NT2/D1 (cell line): ENCODE measurements around the gene ALG9.
A peak's percentile ranks its signal among the peaks of the same experiment; 100 is the strongest.

Experiments
- SUZ12 ChIP-seq: IDR thresholded peaks from 2 replicates; pipeline ENCODE4 v1.6.1; 2011; ENCODE audit not compliant: insufficient read length, insufficient read depth; ENCODE audit errors: extremely low read depth
- YY1 ChIP-seq: IDR thresholded peaks from 2 replicates; pipeline ENCODE4 v1.6.1; 2011; ENCODE audit not compliant: insufficient read length, insufficient read depth
- ZNF274 ChIP-seq: IDR thresholded peaks from 2 replicates; pipeline ENCODE4 v1.6.1; 2011; ENCODE audit warnings: mild to moderate bottlenecking, low read depth, low read length

DNA sequence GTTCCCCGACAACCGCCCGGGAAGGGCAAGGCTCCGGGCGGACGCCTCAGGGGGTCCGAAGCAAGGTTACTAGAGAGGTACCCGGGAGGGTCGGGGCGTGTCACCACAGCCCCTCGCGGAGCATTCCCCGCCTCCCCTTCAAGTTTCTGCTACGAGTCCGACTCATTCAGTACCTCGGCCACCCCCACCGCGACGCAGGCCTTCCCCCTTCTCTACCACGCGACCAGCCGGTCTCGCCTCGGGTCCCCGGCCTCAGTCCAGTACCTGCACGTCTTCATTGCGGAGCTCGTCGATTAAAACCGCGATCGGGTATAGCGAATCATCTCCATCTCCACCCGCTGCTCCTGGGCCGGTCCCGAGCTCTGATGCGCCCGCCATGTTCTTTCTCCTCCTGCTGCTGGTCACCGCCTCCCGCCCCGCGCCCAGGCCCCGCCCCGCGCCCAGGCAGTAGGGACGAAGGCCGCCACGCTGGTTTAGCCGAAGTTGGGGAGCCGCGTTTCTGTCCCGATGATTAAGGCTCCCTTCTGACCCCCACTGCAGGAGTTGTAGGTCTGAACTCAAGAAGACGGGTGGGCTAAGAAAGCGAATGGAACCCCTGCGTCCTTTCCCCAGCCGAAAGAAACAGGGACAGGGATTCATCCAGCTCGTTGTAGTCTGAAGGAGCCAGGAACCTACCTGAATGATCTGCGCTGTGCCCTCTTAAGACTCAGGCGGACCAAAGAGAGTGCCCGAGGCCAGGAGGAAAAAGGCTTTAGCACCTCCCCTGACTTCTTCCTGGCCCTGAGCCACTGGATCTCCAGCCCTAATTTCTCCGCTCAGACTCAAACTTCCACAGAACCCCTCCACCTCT lies 105.2 kb downstream of the ALG9 start, which contains the start of gene PPP2R1B:
- TF ChIP-seq ZNF274 (no peak), SUZ12 (no peak), YY1 (peak; percentile 57)
